CD4-positive, alpha-beta memory T cell (primary cell): ENCODE data around the gene ZNF362. TPM values are rescaled to one million over a fixed set of nuclear protein-coding genes. Genes with fewer than 3 reads are reported as not detected.

ENCODE experiments used
- CTCF ChIA-PET: fragments of 350-600 bp; sonication (Branson Sonifier 250); formaldehyde crosslinking; loops from one replicate; lab custom pipeline; 2021; ENCODE audit warnings: inconsistent platforms; ENCODE audit not compliant: partially characterized antibody; lab: Charles Lee
- POLR2A ChIA-PET: fragments of 350-600 bp; sonication (Branson Sonifier 250); formaldehyde crosslinking; loops from one replicate; lab custom pipeline; 2021; ENCODE audit not compliant: partially characterized antibody; lab: Charles Lee
- DNase-seq, 5 donors: peaks; one replicate each; pipeline versions ENCODE4 v3.0.0 to v3.0.0-alpha.2; 2020 to 2022; ENCODE audit warnings: mixed read lengths in 1 of 5
- H3K27ac ChIP-seq: one replicate; pipeline ENCODE4 v1.7.0; 2013; ENCODE audit warnings: low read depth, low read length
- H3K27me3 ChIP-seq: 2 replicates; pipeline ENCODE4 v1.7.0; 2013; ENCODE audit warnings: mild to moderate bottlenecking, low read length, moderate library complexity; ENCODE audit not compliant: insufficient read depth
- H3K36me3 ChIP-seq: 2 replicates; pipeline ENCODE4 v1.7.0; 2013; ENCODE audit warnings: mild to moderate bottlenecking, low read length, moderate library complexity; ENCODE audit not compliant: insufficient read depth
- H3K4me1 ChIP-seq: 2 replicates; pipeline ENCODE4 v1.7.0; 2013; ENCODE audit warnings: mild to moderate bottlenecking, low read length, moderate library complexity; ENCODE audit not compliant: insufficient read depth
- H3K4me3 ChIP-seq, 2 donors: one replicate each; pipeline ENCODE4 v1.7.0; 2013; ENCODE audit warnings: low read length in 2 of 2, mild to moderate bottlenecking in 1 of 2
- H3K9me3 ChIP-seq, 2 donors: one replicate each; pipeline ENCODE4 v1.7.0; 2013; ENCODE audit warnings: low read length in 2 of 2, control low read depth in 1 of 2; ENCODE audit not compliant: control insufficient read depth in 1 of 2
- H3K27ac Mint-ChIP-seq, 7 donors: one replicate each; pipeline ENCODE4 v1.8.0; 2020 to 2021; ENCODE audit warnings: mixed read lengths in 7 of 7, mild to moderate bottlenecking in 6 of 7, inconsistent platforms in 3 of 7, moderate library complexity in 3 of 7
- H3K27me3 Mint-ChIP-seq, 2 donors: one replicate each; pipeline ENCODE4 v1.8.0; 2020 to 2021; ENCODE audit warnings: mixed read lengths in 2 of 2
- H3K36me3 Mint-ChIP-seq, 2 donors: one replicate each; pipeline ENCODE4 v1.8.0; 2020 to 2021; ENCODE audit warnings: mixed read lengths in 2 of 2, inconsistent platforms in 1 of 2, mild to moderate bottlenecking in 1 of 2
- H3K4me1 Mint-ChIP-seq, 4 donors: one replicate each; pipeline ENCODE4 v1.8.0; 2020 to 2021; ENCODE audit warnings: mixed read lengths in 4 of 4, mild to moderate bottlenecking in 1 of 4
- H3K4me3 Mint-ChIP-seq, 8 donors: one replicate each; pipeline ENCODE4 v1.8.0; 2020 to 2021; ENCODE audit warnings: mixed read lengths in 8 of 8, mild to moderate bottlenecking in 7 of 8, moderate library complexity in 6 of 8, inconsistent platforms in 3 of 8
- H3K9me3 Mint-ChIP-seq, 8 donors: one replicate each; pipeline ENCODE4 v1.8.0; 2020 to 2021; ENCODE audit warnings: mixed read lengths in 8 of 8, mild to moderate bottlenecking in 5 of 8, inconsistent platforms in 3 of 8, moderate library complexity in 1 of 8
- intact Hi-C: fragments of 100-400 bp; cut with micrococcal nuclease; formaldehyde crosslinking; loops from one replicate; pipeline ENCODE4 v1.15.1; 2023
- polyA plus RNA-seq, 2 donors: library from polyadenylated mRNA; unstranded; fragments of 300-500 nt; fragmentation: Illumina TruSeq; gene quantifications; one replicate each; pipeline ENCODE4 v1.2.3, GENCODE V29; 2021
- total RNA-seq, 2 experiments: library from RNA; stranded (reverse); gene quantifications; one replicate each; pipeline ENCODE4 v1.2.3, GENCODE V29; 2021

ZNF362 gene
- total and polyA plus RNA-seq, 4 experiments from 2014 or later: 7.1 to 25.9 (median 25.1) TPM

DNA sequence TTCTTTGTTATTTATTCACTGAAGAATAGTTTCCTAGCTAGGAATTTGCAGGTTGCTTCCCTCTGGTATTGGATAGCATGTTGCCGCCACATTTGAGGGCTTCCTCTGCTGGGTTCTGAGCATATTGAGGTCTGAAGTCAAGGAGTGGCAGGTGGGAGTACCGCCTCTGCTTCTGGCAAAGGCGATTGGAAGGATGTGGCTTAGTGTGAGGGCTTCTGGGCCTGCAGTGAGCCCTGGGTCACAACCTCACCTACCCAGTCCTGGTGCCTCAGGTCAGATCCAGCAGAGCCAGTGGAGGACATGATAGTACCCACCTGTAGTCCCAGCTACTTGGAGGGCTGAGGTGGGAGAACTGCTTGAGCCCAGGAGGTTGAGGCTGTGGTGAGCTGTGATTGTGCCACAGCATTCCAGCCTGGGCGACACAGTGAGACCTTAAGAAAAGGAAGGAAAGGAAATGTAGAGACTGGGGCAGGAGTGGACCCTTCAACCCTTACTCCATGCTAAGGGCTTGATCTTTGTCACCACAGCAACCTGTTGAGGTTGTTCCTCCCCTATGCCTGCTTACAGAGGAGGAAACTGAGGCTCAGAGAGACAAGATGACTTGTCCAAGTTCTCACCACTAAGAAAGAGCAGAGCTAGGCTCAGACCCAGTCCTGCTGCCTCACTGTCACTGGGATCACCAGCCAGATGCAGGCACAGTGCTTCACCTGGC, 41.8 kb downstream of the ZNF362 start:
- H3K9me3 ChIP-seq: no peaks in the 10 kb centered on the region
- H3K27ac Mint-ChIP-seq: peak overlapping the region in 1 of 7 donors; percentile 47
- H3K27ac ChIP-seq: no peak overlapping the region
- H3K4me3 Mint-ChIP-seq: no peak overlapping the region
- no peaks in the 10 kb centered on the region for H3K27me3 ChIP-seq
- ChIA-PET POLR2A (no interaction called here), CTCF (interaction anchor here (0.6 to 7.6 kb wide), 15 partner anchors 14 to 1466 kb away, joined by 3 to 179 read pairs (median 4); partner anchors contain the start of gene ZSCAN20)
- H3K4me1 Mint-ChIP-seq: peaks cover 20 to 39% (median 27%) of the 10 kb centered on the region in 4 donors
- no peak overlapping the region for H3K4me3 ChIP-seq
- H3K27me3 Mint-ChIP-seq: no peaks in the 10 kb centered on the region
- peaks cover 27% of the 10 kb centered on the region for H3K4me1 ChIP-seq
- no peak for DNase-seq
- H3K9me3 Mint-ChIP-seq: peaks cover 0 to 3% (median 0%) of the 10 kb centered on the region in 8 donors
- intact Hi-C loops: loop anchor here (5.0 kb wide), 4 partner anchors 49 to 366 kb away; no protein-coding TSS in a partner anchor
- H3K36me3 Mint-ChIP-seq: peaks cover 14 to 34% of the 10 kb centered on the region in 2 donors
- peaks cover 6% of the 10 kb centered on the region for H3K36me3 ChIP-seq

DNA sequence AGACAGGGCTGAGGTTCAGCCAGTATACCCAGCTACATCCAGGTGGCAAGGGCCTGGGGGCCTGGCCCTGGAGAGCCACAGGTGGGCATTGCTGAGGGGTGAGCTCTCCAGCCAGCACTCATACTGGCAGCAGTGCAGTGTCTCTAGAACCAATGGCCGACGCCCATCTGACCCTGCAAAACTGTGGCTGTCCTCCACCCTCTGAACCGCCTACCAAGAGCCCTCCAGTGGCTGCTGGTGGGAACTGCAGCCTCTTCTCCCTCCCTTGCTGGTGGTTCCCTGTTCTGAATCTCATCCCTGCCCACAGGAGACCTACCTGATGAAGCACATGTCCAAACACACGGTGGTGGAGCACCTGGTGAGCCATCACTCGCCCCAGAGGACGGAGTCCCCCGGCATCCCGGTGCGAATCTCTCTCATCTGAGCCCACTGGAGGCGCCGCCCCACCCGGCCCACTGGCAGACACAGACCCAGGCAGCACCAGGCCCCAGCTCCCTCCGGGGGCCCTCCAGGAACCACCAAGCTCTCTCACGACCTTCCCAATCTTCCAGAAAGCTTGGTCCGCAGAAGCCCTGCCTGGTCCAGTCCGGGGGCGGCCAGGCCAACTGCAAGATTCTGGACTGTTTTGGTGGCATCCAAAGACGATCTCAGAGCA, 42.5 kb downstream of the ZNF362 start:
- peaks cover 29% of the 10 kb centered on the region for H3K4me1 ChIP-seq
- POLR2A ChIA-PET: no interaction called here
- no peak overlapping the region for H3K27ac ChIP-seq
- intact Hi-C loops: loop anchor here (5.0 kb wide), 4 partner anchors 49 to 366 kb away; no protein-coding TSS in a partner anchor
- DNase-seq: peak; percentile 29 to 46 (median 43)
- Mint-ChIP-seq H3K27me3 (no peaks in the 10 kb centered on the region), H3K36me3 (peaks cover 14 to 34% of the 10 kb centered on the region in 2 donors), H3K4me1 (peaks cover 22 to 46% (median 31%) of the 10 kb centered on the region in 4 donors), H3K4me3 (no peak overlapping the region), H3K27ac (peak overlapping the region in 1 of 7 donors; percentile 56), H3K9me3 (peaks cover 0 to 3% (median 0%) of the 10 kb centered on the region in 8 donors)
- no peaks in the 10 kb centered on the region for H3K9me3 ChIP-seq
- H3K4me3 ChIP-seq: no peak overlapping the region
- H3K27me3 ChIP-seq: no peaks in the 10 kb centered on the region
- peaks cover 6% of the 10 kb centered on the region for H3K36me3 ChIP-seq
- CTCF ChIA-PET: interaction anchor here (0.6 to 7.6 kb wide), 10 partner anchors 21 to 173 kb away, joined by 3 to 179 read pairs (median 6); partner anchors contain the start of gene ZSCAN20

DNA sequence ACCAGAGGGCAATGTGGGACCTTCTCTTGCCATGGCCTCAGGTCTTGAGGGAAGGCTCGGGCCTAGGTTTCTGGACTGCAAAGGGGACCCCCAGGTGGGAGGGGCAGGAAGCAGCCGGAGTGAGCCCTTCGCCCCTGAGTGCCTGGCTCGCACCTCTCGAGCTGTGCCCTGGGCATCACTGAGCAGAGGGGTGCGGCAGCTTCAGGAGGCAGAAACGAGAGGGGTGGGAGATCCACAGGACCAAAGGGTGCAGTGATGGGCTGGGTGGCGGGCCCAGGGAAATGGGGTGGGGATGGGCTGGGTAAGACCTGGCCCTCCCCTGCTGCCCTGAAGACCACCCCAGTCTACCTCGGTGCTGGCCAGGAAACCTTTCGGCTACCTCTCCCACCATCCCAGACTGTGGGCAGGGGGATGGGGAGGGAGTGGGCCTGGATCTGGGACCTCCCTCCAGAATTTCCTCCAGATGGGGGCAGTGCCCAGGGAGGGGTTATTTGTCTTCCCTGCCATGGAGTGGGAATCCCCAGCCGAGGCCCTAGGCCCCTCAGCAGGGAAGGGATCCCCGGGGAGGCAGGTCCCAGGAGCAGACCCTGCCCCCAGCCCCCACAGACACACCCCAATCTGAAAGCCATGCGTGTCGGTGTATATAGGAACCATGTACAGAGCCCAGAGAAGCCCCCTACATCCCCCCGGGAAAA, 43.3 kb downstream of the ZNF362 start:
- no peak overlapping the region for H3K4me3 ChIP-seq
- Mint-ChIP-seq H3K27me3 (no peaks in the 10 kb centered on the region), H3K36me3 (peaks cover 14 to 27% of the 10 kb centered on the region in 2 donors), H3K4me1 (peaks cover 20 to 40% (median 31%) of the 10 kb centered on the region in 4 donors), H3K4me3 (no peak overlapping the region), H3K9me3 (peaks cover 0 to 3% (median 0%) of the 10 kb centered on the region in 8 donors), H3K27ac (no peak overlapping the region)
- intact Hi-C loops: loop anchor here (5.0 kb wide), 4 partner anchors 48 to 367 kb away; no protein-coding TSS in a partner anchor
- peaks cover 6% of the 10 kb centered on the region for H3K36me3 ChIP-seq
- peaks cover 29% of the 10 kb centered on the region for H3K4me1 ChIP-seq
- H3K27ac ChIP-seq: no peak overlapping the region
- H3K9me3 ChIP-seq: no peaks in the 10 kb centered on the region
- POLR2A ChIA-PET: no interaction called here
- H3K27me3 ChIP-seq: no peaks in the 10 kb centered on the region
- no peak for DNase-seq
- CTCF ChIA-PET: interaction anchor here (1.8 to 7.6 kb wide), 2 partner anchors 40 to 68 kb away, joined by 5 to 179 read pairs; no protein-coding TSS in a partner anchor

DNA sequence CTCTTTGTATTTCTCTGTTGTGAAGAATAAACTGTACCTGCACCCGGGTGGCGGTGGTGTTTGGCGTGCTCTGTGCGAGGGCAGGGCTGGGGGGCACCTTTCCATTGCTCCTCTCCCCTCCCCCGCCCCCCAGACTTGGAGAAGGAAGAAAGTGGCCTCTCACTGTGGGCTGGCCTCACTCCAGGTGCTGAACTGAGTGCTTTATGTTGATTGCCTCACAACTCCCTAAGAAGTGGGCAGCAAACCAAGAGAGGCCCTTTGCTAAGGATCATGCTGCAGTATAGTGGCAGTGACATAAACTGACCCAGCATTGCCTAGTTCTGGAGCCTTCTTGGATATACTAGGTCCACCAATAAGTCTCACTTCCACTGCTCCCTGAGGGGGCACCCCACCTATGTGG, 44.4 kb downstream of the ZNF362 start:
- Histone ChIP-seq H3K9me3 (no peaks in the 10 kb centered on the region), H3K27ac (no peak overlapping the region), H3K27me3 (no peaks in the 10 kb centered on the region), H3K4me3 (no peak overlapping the region), H3K4me1 (peaks cover 23% of the 10 kb centered on the region), H3K36me3 (peaks cover 5% of the 10 kb centered on the region)
- no peak for DNase-seq
- Mint-ChIP-seq H3K4me3 (no peak overlapping the region), H3K9me3 (peaks cover 0 to 3% (median 0%) of the 10 kb centered on the region in 8 donors), H3K4me1 (peaks cover 20 to 35% (median 28%) of the 10 kb centered on the region in 4 donors), H3K27ac (peak overlapping the region in 1 of 7 donors; percentile 37), H3K36me3 (peaks cover 14 to 19% of the 10 kb centered on the region in 2 donors), H3K27me3 (peaks cover 0 to 1% of the 10 kb centered on the region in 2 donors)
- intact Hi-C loops: no loop called here
- ChIA-PET POLR2A (no interaction called here), CTCF (no interaction called here)

DNA sequence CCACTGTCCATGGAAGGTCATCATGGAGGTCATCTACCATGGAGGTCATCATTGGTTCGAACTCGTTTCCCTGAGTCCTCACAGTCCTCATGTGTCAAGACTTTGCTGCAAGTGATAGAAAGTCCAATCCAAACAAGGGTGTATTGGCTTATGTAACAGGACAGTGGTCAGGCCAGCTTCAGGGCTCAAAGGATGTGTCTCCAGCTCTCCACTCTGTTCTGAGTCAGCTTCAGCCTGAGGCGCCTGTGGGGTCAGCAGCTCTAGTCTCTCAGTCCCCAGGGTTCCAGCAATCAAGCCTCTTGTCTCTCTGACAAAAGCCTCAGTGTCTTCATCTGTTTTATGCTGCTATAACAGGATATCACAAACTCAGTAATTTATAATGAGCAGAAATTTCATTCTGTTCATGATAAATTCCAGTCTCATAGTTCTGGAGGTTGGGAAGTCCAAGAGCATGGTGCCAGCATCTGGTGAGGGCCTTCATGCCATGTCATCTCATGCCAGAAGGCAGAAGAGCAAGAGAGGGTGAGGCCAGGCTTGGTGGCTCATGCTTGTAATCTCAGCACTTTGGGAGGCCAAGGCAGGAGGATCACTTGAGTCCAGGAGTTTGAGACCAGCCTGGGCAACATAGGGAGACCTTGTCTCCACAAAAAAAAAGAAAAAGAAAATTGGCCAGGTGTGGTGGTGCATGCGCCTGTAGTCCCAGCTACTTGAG, 45.1 kb downstream of the ZNF362 start:
- no peak for DNase-seq
- Mint-ChIP-seq H3K27me3 (peaks cover 4 to 8% of the 10 kb centered on the region in 2 donors), H3K4me3 (no peak overlapping the region), H3K27ac (peak overlapping the region in 6 of 7 donors; percentile 6 to 80 (median 57)), H3K9me3 (peaks cover 0 to 3% (median 0%) of the 10 kb centered on the region in 8 donors), H3K4me1 (peaks cover 20 to 32% (median 27%) of the 10 kb centered on the region in 4 donors), H3K36me3 (peaks cover 13 to 14% of the 10 kb centered on the region in 2 donors)
- Histone ChIP-seq H3K4me1 (peaks cover 22% of the 10 kb centered on the region), H3K36me3 (no peaks in the 10 kb centered on the region), H3K27me3 (no peaks in the 10 kb centered on the region), H3K27ac (no peak overlapping the region), H3K9me3 (no peaks in the 10 kb centered on the region), H3K4me3 (no peak overlapping the region)
- intact Hi-C loops: no loop called here
- CTCF ChIA-PET: no interaction called here
- POLR2A ChIA-PET: no interaction called here

DNA sequence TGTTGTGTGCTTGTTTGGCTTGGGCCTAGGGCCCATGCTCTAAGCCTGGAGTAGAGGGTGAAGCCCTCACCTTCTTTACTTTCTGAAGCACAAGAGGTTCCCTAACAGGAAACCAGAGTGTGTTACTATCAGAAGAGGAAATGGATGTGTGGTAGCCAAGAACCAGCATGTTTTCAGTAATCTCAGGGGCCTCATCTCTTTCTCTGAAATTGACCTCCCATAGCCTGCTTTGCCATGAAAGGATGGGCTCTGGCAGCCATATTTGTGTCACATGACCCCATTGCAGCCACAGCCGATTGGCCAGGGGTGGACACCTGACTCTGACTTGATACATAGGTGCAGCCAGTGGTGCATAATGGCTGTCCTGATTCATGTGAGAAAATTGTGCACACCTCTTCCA, 46.0 kb downstream of the ZNF362 start:
- H3K4me1 ChIP-seq: peaks cover 22% of the 10 kb centered on the region
- ChIA-PET POLR2A (no interaction called here), CTCF (interaction anchor here (1.9 kb wide), 1 partner anchor 11 kb away, joined by 4 read pairs; no protein-coding TSS in a partner anchor)
- H3K36me3 Mint-ChIP-seq: peaks cover 6 to 9% of the 10 kb centered on the region in 2 donors
- no peak overlapping the region for H3K4me3 ChIP-seq
- peak overlapping the region in 6 of 8 donors; percentile 9 to 41 (median 25) for H3K4me3 Mint-ChIP-seq
- H3K27ac ChIP-seq: no peak overlapping the region
- H3K9me3 ChIP-seq: no peaks in the 10 kb centered on the region
- H3K9me3 Mint-ChIP-seq: no peaks in the 10 kb centered on the region
- H3K4me1 Mint-ChIP-seq: peaks cover 20 to 32% (median 26%) of the 10 kb centered on the region in 4 donors
- no peaks in the 10 kb centered on the region for H3K27me3 ChIP-seq
- no peaks in the 10 kb centered on the region for H3K36me3 ChIP-seq
- intact Hi-C loops: no loop called here
- H3K27me3 Mint-ChIP-seq: peaks cover 4 to 8% of the 10 kb centered on the region in 2 donors
- peak overlapping the region; percentile 43 to 80 (median 63) for H3K27ac Mint-ChIP-seq
- peak in 3 of 5 donors; percentile 23 to 24 (median 24) for DNase-seq
